Nephron (organoid): Measurements from ENCODE around the gene COPS7A.

Source experiments
- H3K27ac Mint-ChIP-seq, 3 experiments: 2 replicates each; pipeline ENCODE4 v1.8.0; 2020; ENCODE audit warnings: mixed read lengths in 3 of 3, mild to moderate bottlenecking in 2 of 3, moderate library complexity in 1 of 3
- H3K27me3 Mint-ChIP-seq: 2 replicates; pipeline ENCODE4 v1.8.0; 2021; ENCODE audit warnings: low read depth, mild to moderate bottlenecking, moderate library complexity, mixed read lengths
- H3K36me3 Mint-ChIP-seq: 2 replicates; pipeline ENCODE4 v1.8.0; 2020; ENCODE audit warnings: low read depth, mixed read lengths
- H3K4me1 Mint-ChIP-seq: 2 replicates; pipeline ENCODE4 v1.8.0; 2020; ENCODE audit warnings: mixed read lengths
- H3K4me3 Mint-ChIP-seq, 3 experiments: 2 replicates each; pipeline ENCODE4 v1.8.0; 2020; ENCODE audit warnings: mild to moderate bottlenecking in 3 of 3, mixed read lengths in 3 of 3, moderate library complexity in 2 of 3
- H3K9me3 Mint-ChIP-seq: 2 replicates; pipeline ENCODE4 v1.8.0; 2020; ENCODE audit warnings: mixed read lengths
- CTCF ChIP-seq, 3 experiments: fragments of 200-600 bp; sonication (generic); IDR thresholded peaks; one replicate each; pipeline ENCODE4 v1.5.0; 2021; ENCODE audit warnings: antibody characterized with exemption in 3 of 3; ENCODE audit not compliant: unreplicated experiment in 3 of 3

COPS7A gene

GRCh38 chr12:6758506-6759095 is 34.8 kb downstream of the COPS7A start:
- Mint-ChIP-seq H3K27ac (peak overlapping the region; percentile 36 to 80 (median 79)), H3K27me3 (no peaks in the 10 kb centered on the region), H3K4me1 (peaks cover 58% of the 10 kb centered on the region), H3K9me3 (no peaks in the 10 kb centered on the region), H3K36me3 (no peaks in the 10 kb centered on the region), H3K4me3 (no peak overlapping the region)
- no peak for TF ChIP-seq CTCF (IDR thresholded peaks at IDR 0.05; ENCODE audit: unreplicated experiment in 3 of 3)

GRCh38 chr12:6759741-6760140 is 35.9 kb downstream of the COPS7A start:
- Mint-ChIP-seq H3K27me3 (no peaks in the 10 kb centered on the region), H3K27ac (peak overlapping the region; percentile 72 to 86 (median 79)), H3K4me1 (peaks cover 58% of the 10 kb centered on the region), H3K9me3 (no peaks in the 10 kb centered on the region), H3K36me3 (no peaks in the 10 kb centered on the region), H3K4me3 (no peak overlapping the region)
- no peak for TF ChIP-seq CTCF (IDR thresholded peaks at IDR 0.05; ENCODE audit: unreplicated experiment in 3 of 3)

- H3K9me3 Mint-ChIP-seq, result no peaks in the 10 kb centered on the region
- H3K36me3 Mint-ChIP-seq, result peaks cover 2% of the 10 kb centered on the region
- peak overlapping the region; percentile 98 to 99 (median 98) for H3K27ac Mint-ChIP-seq
Observed at GRCh38 chr12:6763380-6763779, 39.5 kb downstream of the COPS7A start.

GRCh38 chr12:6764011-6764828 is 40.4 kb downstream of the COPS7A start:
- no peaks in the 10 kb centered on the region for H3K27me3 Mint-ChIP-seq

More at GRCh38 chr12:6763380-6763779, 39.5 kb downstream of the COPS7A start:
- Mint-ChIP-seq H3K27me3 (no peaks in the 10 kb centered on the region), H3K4me1 (peaks cover 63% of the 10 kb centered on the region), H3K4me3 (peak overlapping the region; percentile 87 to 90 (median 89))
- no peak for TF ChIP-seq CTCF (IDR thresholded peaks at IDR 0.05; ENCODE audit: unreplicated experiment in 3 of 3)

GRCh38 chr12:6765048-6765633 is 41.3 kb downstream of the COPS7A start:
- H3K4me1 Mint-ChIP-seq, result peaks cover 60% of the 10 kb centered on the region
- peaks cover 16% of the 10 kb centered on the region for H3K36me3 Mint-ChIP-seq
- peak overlapping the region; percentile 98 to 99 (median 98) for H3K27ac Mint-ChIP-seq
- H3K9me3 Mint-ChIP-seq, result no peaks in the 10 kb centered on the region
- no peak for TF ChIP-seq CTCF (IDR thresholded peaks at IDR 0.05; ENCODE audit: unreplicated experiment in 3 of 3)
- H3K4me3 Mint-ChIP-seq, result peak overlapping the region; percentile 87 to 89 (median 87)
- H3K27me3 Mint-ChIP-seq, result no peaks in the 10 kb centered on the region

More at GRCh38 chr12:6764011-6764828, 40.4 kb downstream of the COPS7A start:
- TF ChIP-seq CTCF (IDR thresholded peaks at IDR 0.05; ENCODE audit: unreplicated experiment in 3 of 3), result no peak
- H3K4me1 Mint-ChIP-seq, result peaks cover 64% of the 10 kb centered on the region
- peaks cover 10% of the 10 kb centered on the region for H3K36me3 Mint-ChIP-seq
- peak overlapping the region; percentile 98 to 99 (median 98) for H3K27ac Mint-ChIP-seq
- H3K9me3 Mint-ChIP-seq, result no peaks in the 10 kb centered on the region
- peak overlapping the region; percentile 87 to 90 (median 89) for H3K4me3 Mint-ChIP-seq
